GM13977 (cell line): ENCODE results near the gene CISD3.
A peak's percentile ranks its signal among the peaks of the same experiment; 100 is the strongest.

ENCODE experiments used
- DNase-seq: peaks from one replicate; pipeline ENCODE4 v3.0.0; 2012; ENCODE audit warnings: low spot score
- in situ Hi-C: fragments of 300-500 bp; cut with MboI; formaldehyde crosslinking; loops from one replicate; pipeline ENCODE4 v1.12.0; 2022; ENCODE audit warnings: low sequenced_read_pairs, low pct_unique_long_range_greater_than_20kb, mixed read lengths, inconsistent platforms; ENCODE audit not compliant: unreplicated experiment
- TF ChIP-seq, protein P1 (sequence below): IDR thresholded peaks from 2 replicates; pipeline ENCODE4 v1.5.1; 2012; ENCODE audit warnings: mild to moderate bottlenecking, control low read depth; ENCODE audit not compliant: insufficient read depth; ENCODE audit errors: extremely low read depth, missing control alignments

CISD3 gene

DNA sequence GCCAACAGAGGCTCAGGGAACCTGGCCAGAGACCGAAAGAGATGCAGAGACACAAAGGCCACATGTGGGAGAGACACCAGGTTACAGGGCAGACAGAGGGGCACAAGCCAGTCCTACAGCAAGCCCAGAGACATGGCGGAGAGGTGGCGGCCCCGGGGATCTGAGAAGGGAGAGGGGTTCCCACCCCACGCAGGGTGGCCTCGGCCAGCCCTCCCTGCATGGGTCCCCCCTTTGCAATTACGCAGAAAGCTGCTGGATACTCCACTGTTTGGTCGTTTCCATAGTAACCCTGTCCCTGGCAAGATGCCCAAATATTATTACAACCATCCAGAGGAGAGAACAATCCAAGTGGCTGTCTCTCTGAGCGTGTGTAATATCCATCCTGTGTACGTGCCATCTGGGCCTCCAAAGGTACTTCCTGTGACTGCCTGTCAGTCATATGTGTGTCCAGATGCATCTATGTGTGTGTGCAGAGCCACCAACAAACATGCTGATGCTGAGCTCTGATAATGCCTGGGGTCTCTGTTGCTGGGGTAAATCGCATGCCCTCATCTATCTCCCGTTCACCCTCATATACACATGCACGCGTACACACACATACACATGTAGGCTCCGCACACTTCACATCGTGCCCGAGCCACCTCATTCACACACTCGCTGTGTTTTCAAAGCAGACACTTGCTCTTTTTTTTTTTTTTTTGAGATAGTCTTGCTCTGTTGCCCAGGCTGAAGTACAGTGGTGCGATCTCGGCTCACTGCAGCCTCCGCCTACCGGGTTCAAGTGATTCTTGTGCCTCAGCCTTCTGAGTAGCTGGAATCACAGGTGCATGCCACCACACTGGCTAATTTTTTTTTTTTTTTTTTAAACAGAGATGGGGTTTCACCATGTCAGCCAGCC is 12.5 kb downstream of the CISD3 start:
- in situ Hi-C loops = no loop called here
- DNase-seq = peak; percentile 26
- TF ChIP-seq, protein P1, sequence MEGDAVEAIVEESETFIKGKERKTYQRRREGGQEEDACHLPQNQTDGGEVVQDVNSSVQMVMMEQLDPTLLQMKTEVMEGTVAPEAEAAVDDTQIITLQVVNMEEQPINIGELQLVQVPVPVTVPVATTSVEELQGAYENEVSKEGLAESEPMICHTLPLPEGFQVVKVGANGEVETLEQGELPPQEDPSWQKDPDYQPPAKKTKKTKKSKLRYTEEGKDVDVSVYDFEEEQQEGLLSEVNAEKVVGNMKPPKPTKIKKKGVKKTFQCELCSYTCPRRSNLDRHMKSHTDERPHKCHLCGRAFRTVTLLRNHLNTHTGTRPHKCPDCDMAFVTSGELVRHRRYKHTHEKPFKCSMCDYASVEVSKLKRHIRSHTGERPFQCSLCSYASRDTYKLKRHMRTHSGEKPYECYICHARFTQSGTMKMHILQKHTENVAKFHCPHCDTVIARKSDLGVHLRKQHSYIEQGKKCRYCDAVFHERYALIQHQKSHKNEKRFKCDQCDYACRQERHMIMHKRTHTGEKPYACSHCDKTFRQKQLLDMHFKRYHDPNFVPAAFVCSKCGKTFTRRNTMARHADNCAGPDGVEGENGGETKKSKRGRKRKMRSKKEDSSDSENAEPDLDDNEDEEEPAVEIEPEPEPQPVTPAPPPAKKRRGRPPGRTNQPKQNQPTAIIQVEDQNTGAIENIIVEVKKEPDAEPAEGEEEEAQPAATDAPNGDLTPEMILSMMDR = no peak

GRCh38 chr17:38743556-38744171 is 13.5 kb downstream of the CISD3 start:
- TF ChIP-seq, protein P1 = no peak
- peak; percentile 15 for DNase-seq
- in situ Hi-C loops = no loop called here

- in situ Hi-C loops = no loop called here
- DNase-seq = no peak
- TF ChIP-seq, protein P1 = no peak
Measured at GRCh38 chr17:38745545-38745944, 15.4 kb downstream of the CISD3 start.

- in situ Hi-C loops = no loop called here
- TF ChIP-seq, protein P1 = no peak
- no peak for DNase-seq
Measured at GRCh38 chr17:38746004-38746848, 16.1 kb downstream of the CISD3 start.

GRCh38 chr17:38746849-38747462 is 16.8 kb downstream of the CISD3 start:
- TF ChIP-seq, protein P1 = no peak
- in situ Hi-C loops = no loop called here
- no peak for DNase-seq
